Fibroblast of lung (primary cell): Measurements from ENCODE around the gene KRT72. TPM values are rescaled to one million over a fixed set of nuclear protein-coding genes. Genes with fewer than 3 reads are reported as not detected.

Source experiments
- DNase-seq, 2 donors: peaks; one replicate each; pipeline versions ENCODE4 v3.0.0 to v3.0.0-alpha.2; 2010; ENCODE audit warnings: low read depth in 2 of 2
- H2AFZ ChIP-seq: 2 replicates; pipeline ENCODE4 v1.5.1; 2012; ENCODE audit warnings: low read length, control low read depth, inconsistent platforms
- H3K27ac ChIP-seq: 2 replicates; pipeline ENCODE4 v1.5.1; 2011; ENCODE audit warnings: low read length, control low read depth; ENCODE audit not compliant: insufficient read depth
- H3K27me3 ChIP-seq: 2 replicates; pipeline ENCODE4 v1.5.1; 2011; ENCODE audit warnings: mild to moderate bottlenecking, low read length; ENCODE audit not compliant: control insufficient read depth, insufficient read depth
- H3K36me3 ChIP-seq: 2 replicates; pipeline ENCODE4 v1.5.1; 2011; ENCODE audit warnings: low read length; ENCODE audit not compliant: control insufficient read depth, insufficient read depth
- H3K4me1 ChIP-seq: 2 replicates; pipeline ENCODE4 v1.5.1; 2011; ENCODE audit warnings: low read length; ENCODE audit not compliant: control insufficient read depth, insufficient read depth; ENCODE audit errors: extremely low read depth
- H3K4me2 ChIP-seq: 2 replicates; pipeline ENCODE4 v1.5.1; 2011; ENCODE audit warnings: low read length, control low read depth; ENCODE audit not compliant: insufficient read depth; ENCODE audit errors: extremely low read depth
- H3K4me3 ChIP-seq, 4 experiments: fragments of 200-600 bp in 1 of 4; sonication (generic) in 1 of 4; replicated peaks in 1 of 4; 2 replicates each; pipeline ENCODE4 v1.5.1; 2011 to 2016; ENCODE audit warnings: low read length in 4 of 4, low read depth in 3 of 4, mild to moderate bottlenecking in 3 of 4, control low read depth in 2 of 4, inconsistent platforms in 1 of 4, mixed read lengths in 1 of 4; ENCODE audit not compliant: insufficient read depth in 1 of 4; ENCODE audit errors: control extremely low read depth in 1 of 4
- H3K79me2 ChIP-seq: 2 replicates; pipeline ENCODE4 v1.5.1; 2012; ENCODE audit warnings: mild to moderate bottlenecking, low read length, inconsistent platforms; ENCODE audit not compliant: control insufficient read depth, insufficient read depth
- H3K9ac ChIP-seq: 2 replicates; pipeline ENCODE4 v1.5.1; 2011; ENCODE audit warnings: mild to moderate bottlenecking, low read length, control low read depth; ENCODE audit not compliant: insufficient read depth
- H3K9me3 ChIP-seq: 2 replicates; pipeline ENCODE4 v1.5.1; 2012; ENCODE audit warnings: low read depth, low read length; ENCODE audit not compliant: control insufficient read depth, insufficient read depth
- H4K20me1 ChIP-seq: 2 replicates; pipeline ENCODE4 v1.5.1; 2011; ENCODE audit warnings: low read length; ENCODE audit not compliant: control insufficient read depth, insufficient read depth; ENCODE audit errors: extremely low read depth
- EZH2 ChIP-seq: IDR thresholded peaks from 2 replicates; pipeline ENCODE4 v1.5.1; 2012; ENCODE audit warnings: low read length, control low read depth, mild to moderate bottlenecking; ENCODE audit errors: missing control alignments
- polyA plus RNA-seq, 2 donors: library from polyadenylated mRNA; depleted of rRNA in 1 of 2; stranded (reverse) in 1 of 2; unstranded in 1 of 2; fragments of >200 nt; gene quantifications; 2 replicates each; pipeline ENCODE4 v1.2.1, GENCODE V29; 2011 to 2012; ENCODE audit warnings: missing spikeins in 1 of 2
- total RNA-seq: library from RNA; depleted of rRNA; stranded (reverse); fragments of >200 nt; gene quantifications from 2 replicates; pipeline ENCODE4 v1.2.1, GENCODE V29; 2014
- TF ChIP-seq, protein P1 (sequence below), 2 donors: IDR thresholded peaks in 1 of 2; conservative IDR thresholded peaks in 1 of 2; 1 replicate in 1 of 2; 2 replicates in 1 of 2; pipeline ENCODE4 v1.5.1; 2011 to 2012; ENCODE audit warnings: low read length in 2 of 2, control low read depth in 1 of 2, inconsistent platforms in 1 of 2, low read depth in 1 of 2, mild to moderate bottlenecking in 1 of 2

Gene KRT72
- total and polyA plus RNA-seq, 2 donors (not counting 1 experiment from before 2014, with no cell fraction given): not detected

DNA sequence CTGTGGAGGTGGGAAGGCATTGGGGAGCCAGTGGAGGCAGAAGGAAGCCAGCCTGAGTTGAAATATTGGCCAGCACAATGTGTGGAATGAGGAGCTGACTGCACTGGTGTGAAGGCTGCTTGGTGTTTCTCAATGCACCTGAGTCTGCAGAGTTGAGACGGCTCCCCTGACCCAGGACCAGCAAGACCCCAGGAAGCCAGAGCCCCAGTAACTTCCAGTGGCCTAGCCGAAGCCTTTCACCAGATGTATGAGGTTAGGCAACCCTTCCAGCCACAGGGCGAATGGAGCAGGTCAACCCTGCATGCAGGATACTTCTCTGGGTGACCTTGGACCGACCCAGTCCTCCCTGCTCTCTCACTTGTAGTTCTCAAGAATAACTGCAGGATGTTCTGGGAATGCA lies 30.0 kb upstream of the KRT72 start:
- Histone ChIP-seq H3K4me2 (no peak overlapping the region), H3K36me3 (no peaks in the 10 kb centered on the region), H3K4me1 (no peaks in the 10 kb centered on the region), H3K79me2 (no peaks in the 10 kb centered on the region), H3K27me3 (no peaks in the 10 kb centered on the region), H3K4me3 (no peak overlapping the region), H3K9ac (no peak overlapping the region), H3K9me3 (no peaks in the 10 kb centered on the region), H2AFZ (no peak overlapping the region), H4K20me1 (no peaks in the 10 kb centered on the region), H3K27ac (no peak overlapping the region)
- TF ChIP-seq, protein P1, sequence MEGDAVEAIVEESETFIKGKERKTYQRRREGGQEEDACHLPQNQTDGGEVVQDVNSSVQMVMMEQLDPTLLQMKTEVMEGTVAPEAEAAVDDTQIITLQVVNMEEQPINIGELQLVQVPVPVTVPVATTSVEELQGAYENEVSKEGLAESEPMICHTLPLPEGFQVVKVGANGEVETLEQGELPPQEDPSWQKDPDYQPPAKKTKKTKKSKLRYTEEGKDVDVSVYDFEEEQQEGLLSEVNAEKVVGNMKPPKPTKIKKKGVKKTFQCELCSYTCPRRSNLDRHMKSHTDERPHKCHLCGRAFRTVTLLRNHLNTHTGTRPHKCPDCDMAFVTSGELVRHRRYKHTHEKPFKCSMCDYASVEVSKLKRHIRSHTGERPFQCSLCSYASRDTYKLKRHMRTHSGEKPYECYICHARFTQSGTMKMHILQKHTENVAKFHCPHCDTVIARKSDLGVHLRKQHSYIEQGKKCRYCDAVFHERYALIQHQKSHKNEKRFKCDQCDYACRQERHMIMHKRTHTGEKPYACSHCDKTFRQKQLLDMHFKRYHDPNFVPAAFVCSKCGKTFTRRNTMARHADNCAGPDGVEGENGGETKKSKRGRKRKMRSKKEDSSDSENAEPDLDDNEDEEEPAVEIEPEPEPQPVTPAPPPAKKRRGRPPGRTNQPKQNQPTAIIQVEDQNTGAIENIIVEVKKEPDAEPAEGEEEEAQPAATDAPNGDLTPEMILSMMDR (conservative IDR thresholded peaks at IDR 0.05 in 1 of 2, IDR thresholded peaks at IDR 0.05 in 1 of 2; ENCODE audit: low read depth in 1 of 2, low read length in 2 of 2): no peak
- TF ChIP-seq EZH2: no peak
- DNase-seq: no peak

DNA sequence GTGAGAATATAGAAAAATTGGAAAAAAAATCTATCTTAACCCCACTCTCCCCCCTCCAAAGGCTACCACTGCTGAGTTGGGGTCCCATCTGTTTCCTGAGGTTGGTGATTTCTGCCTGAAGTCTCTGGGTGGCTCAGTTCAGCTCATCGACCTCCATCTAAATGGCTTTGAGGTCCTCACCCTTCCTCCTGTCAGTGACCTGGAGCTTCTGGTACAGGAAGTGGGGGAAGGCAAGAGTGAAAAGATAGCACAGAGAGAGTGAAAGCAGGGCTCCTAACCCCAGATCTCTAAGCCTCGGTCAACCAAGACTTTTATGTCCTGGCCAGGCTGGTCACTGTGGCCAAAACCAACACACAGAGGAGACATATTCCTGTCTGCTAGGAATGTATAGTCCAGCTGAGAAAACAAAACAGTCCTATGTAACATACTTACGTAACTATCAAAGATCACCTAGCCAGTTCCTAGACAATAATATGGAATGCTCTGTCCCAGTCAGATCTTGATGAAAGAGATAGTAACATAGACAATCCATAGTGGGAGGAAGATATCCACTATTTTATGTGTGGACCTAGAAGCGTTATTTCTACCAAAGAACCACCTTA lies 29.4 kb upstream of the KRT72 start:
- Histone ChIP-seq H3K27ac (no peak overlapping the region), H2AFZ (no peak overlapping the region), H3K4me2 (no peak overlapping the region), H3K36me3 (no peaks in the 10 kb centered on the region), H3K27me3 (no peaks in the 10 kb centered on the region), H3K9me3 (no peaks in the 10 kb centered on the region), H3K9ac (no peak overlapping the region), H4K20me1 (no peaks in the 10 kb centered on the region), H3K79me2 (no peaks in the 10 kb centered on the region), H3K4me1 (no peaks in the 10 kb centered on the region), H3K4me3 (no peak overlapping the region)
- DNase-seq: no peak
- TF ChIP-seq, protein P1 (conservative IDR thresholded peaks at IDR 0.05 in 1 of 2, IDR thresholded peaks at IDR 0.05 in 1 of 2; ENCODE audit: low read depth in 1 of 2, low read length in 2 of 2): no peak
- no peak for TF ChIP-seq EZH2

DNA sequence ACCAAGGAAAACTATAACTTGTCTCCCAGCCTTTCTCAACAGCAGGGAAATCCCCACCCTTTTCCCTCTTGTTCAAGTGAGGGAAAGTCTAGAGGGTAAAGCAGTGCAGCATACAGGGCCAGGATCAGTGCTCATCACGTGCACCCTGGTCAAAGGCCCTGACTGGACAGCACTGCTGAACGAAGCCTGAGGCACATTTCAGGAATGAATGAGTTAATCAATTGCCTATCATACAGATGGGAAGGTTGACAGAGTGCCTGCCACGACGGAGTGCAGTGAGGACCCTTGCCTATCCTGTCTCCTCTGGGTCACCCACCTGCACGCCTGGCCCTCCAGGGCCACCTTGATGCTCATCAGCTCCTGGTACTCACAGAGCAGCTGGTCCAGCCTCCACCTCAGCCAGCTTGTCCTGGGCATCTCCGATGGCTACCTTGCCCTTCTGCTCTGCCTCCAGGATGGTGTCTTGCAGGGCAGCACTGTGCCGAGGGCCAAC lies 28.8 kb upstream of the KRT72 start:
- Histone ChIP-seq H2AFZ (no peak overlapping the region), H3K9me3 (no peaks in the 10 kb centered on the region), H3K9ac (no peak overlapping the region), H3K36me3 (no peaks in the 10 kb centered on the region), H3K4me2 (no peak overlapping the region), H3K79me2 (no peaks in the 10 kb centered on the region), H3K27me3 (no peaks in the 10 kb centered on the region), H3K4me3 (no peak overlapping the region), H3K27ac (no peak overlapping the region), H4K20me1 (no peaks in the 10 kb centered on the region), H3K4me1 (no peaks in the 10 kb centered on the region)
- DNase-seq: no peak
- TF ChIP-seq, protein P1 (conservative IDR thresholded peaks at IDR 0.05 in 1 of 2, IDR thresholded peaks at IDR 0.05 in 1 of 2; ENCODE audit: low read depth in 1 of 2, low read length in 2 of 2): no peak
- no peak for TF ChIP-seq EZH2
